Liver (tissue), 9 donors: ENCODE results near the gene DPP7. TPM values are rescaled to one million over a fixed set of nuclear protein-coding genes. Genes with fewer than 3 reads are reported as not detected.
"Not testable (repeated sequence)": the region's sequence is repeated elsewhere in the genome, so short reads cannot be mapped to it uniquely, and the experiment has no call there.

Source experiments
- DNase-seq: peaks from one replicate; pipeline ENCODE4 v3.0.0-alpha.2; 2017; ENCODE audit warnings: low spot score
- H3K27ac ChIP-seq, 2 donors: one replicate each; pipeline ENCODE4 v1.7.0; 2013; ENCODE audit warnings: inconsistent platforms in 2 of 2, low read length in 2 of 2, control low read depth in 1 of 2, low read depth in 1 of 2, mild to moderate bottlenecking in 1 of 2
- H3K27me3 ChIP-seq, 4 donors: one replicate each; pipeline versions ENCODE4 v1.6.1 to v1.7.0; 2013; ENCODE audit warnings: low read length in 3 of 4, inconsistent platforms in 1 of 4, mild to moderate bottlenecking in 1 of 4, moderate library complexity in 1 of 4; ENCODE audit not compliant: control insufficient read depth in 4 of 4, insufficient read depth in 4 of 4
- H3K36me3 ChIP-seq, 4 donors: one replicate each; pipeline versions ENCODE4 v1.6.1 to v1.7.0; 2013; ENCODE audit warnings: low read length in 3 of 4, mild to moderate bottlenecking in 3 of 4, low read depth in 1 of 4, moderate library complexity in 1 of 4; ENCODE audit not compliant: control insufficient read depth in 4 of 4, insufficient read depth in 3 of 4
- H3K4me1 ChIP-seq, 4 donors: one replicate each; pipeline versions ENCODE4 v1.6.1 to v1.7.0; 2013; ENCODE audit warnings: low read length in 3 of 4, mild to moderate bottlenecking in 3 of 4, moderate library complexity in 1 of 4; ENCODE audit not compliant: control insufficient read depth in 4 of 4, insufficient read depth in 4 of 4
- H3K4me3 ChIP-seq, 3 donors: one replicate each; pipeline versions ENCODE4 v1.6.1 to v1.7.0; 2013; ENCODE audit warnings: low read length in 3 of 3, control low read depth in 1 of 3, low read depth in 1 of 3, mild to moderate bottlenecking in 1 of 3
- H3K9ac ChIP-seq, 2 donors: one replicate each; pipeline ENCODE4 v1.7.0; 2013; ENCODE audit warnings: low read length in 2 of 2, mild to moderate bottlenecking in 2 of 2, moderate library complexity in 2 of 2, control low read depth in 1 of 2, low read depth in 1 of 2
- H3K9me3 ChIP-seq, 4 donors: one replicate each; pipeline versions ENCODE4 v1.6.1 to v1.7.0; 2013; ENCODE audit warnings: low read length in 3 of 4; ENCODE audit not compliant: control insufficient read depth in 4 of 4
- ATF3 ChIP-seq: IDR thresholded peaks from 2 replicates; pipeline ENCODE4 v1.6.1; 2016; ENCODE audit warnings: antibody characterized with exemption
- EGR1 ChIP-seq, 2 donors: IDR thresholded peaks; 2 replicates each; pipeline ENCODE4 v1.6.1; 2016 to 2018; ENCODE audit warnings: antibody characterized with exemption in 2 of 2, low read depth in 2 of 2
- FOXA1 ChIP-seq: IDR thresholded peaks from 2 replicates; pipeline ENCODE4 v1.6.1; 2016; ENCODE audit warnings: antibody characterized with exemption
- FOXA2 ChIP-seq: IDR thresholded peaks from 2 replicates; pipeline ENCODE4 v1.6.1; 2016; ENCODE audit warnings: antibody characterized with exemption
- GABPA ChIP-seq, 2 donors: IDR thresholded peaks in 1 of 2; conservative IDR thresholded peaks in 1 of 2; 2 replicates each; pipeline ENCODE4 v1.6.1; 2016; ENCODE audit warnings: antibody characterized with exemption in 2 of 2, mild to moderate bottlenecking in 1 of 2, moderate library complexity in 1 of 2
- HNF4A ChIP-seq, 2 donors: conservative IDR thresholded peaks; 2 replicates each; pipeline ENCODE4 v1.6.1; 2016; ENCODE audit warnings: antibody characterized with exemption in 2 of 2, mild to moderate bottlenecking in 2 of 2
- HNF4G ChIP-seq: IDR thresholded peaks from 2 replicates; pipeline ENCODE4 v1.6.1; 2016; ENCODE audit warnings: antibody characterized with exemption
- JUND ChIP-seq, 2 donors: IDR thresholded peaks; 2 replicates each; pipeline ENCODE4 v1.6.1; 2016; ENCODE audit warnings: antibody characterized with exemption in 2 of 2
- NR2F2 ChIP-seq: IDR thresholded peaks from 2 replicates; pipeline ENCODE4 v1.6.1; 2016; ENCODE audit warnings: antibody characterized with exemption
- RAD21 ChIP-seq, 2 donors: IDR thresholded peaks; 2 replicates each; pipeline ENCODE4 v1.6.1; 2016; ENCODE audit warnings: antibody characterized with exemption in 2 of 2, mild to moderate bottlenecking in 2 of 2
- RXRA ChIP-seq, 2 donors: IDR thresholded peaks; 2 replicates each; pipeline ENCODE4 v1.6.1; 2017 to 2018; ENCODE audit warnings: antibody characterized with exemption in 2 of 2, mild to moderate bottlenecking in 1 of 2
- SP1 ChIP-seq: IDR thresholded peaks from 2 replicates; pipeline ENCODE4 v1.6.1; 2018; ENCODE audit warnings: antibody characterized with exemption, mild to moderate bottlenecking
- TAF1 ChIP-seq: conservative IDR thresholded peaks from 2 replicates; pipeline ENCODE4 v1.6.1; 2016; ENCODE audit warnings: antibody characterized with exemption, mild to moderate bottlenecking
- YY1 ChIP-seq: IDR thresholded peaks from 2 replicates; pipeline ENCODE4 v1.6.1; 2016; ENCODE audit warnings: antibody characterized with exemption, mild to moderate bottlenecking
- WGBS: extraction: QIAGEN DNeasy Blood & Tissue Kit; methylation state at CpG from one replicate; pipeline ENCODE4 v1.1.7; 2013; 5-methylcytosine and 5-hydroxymethylcytosine counted together
- polyA plus RNA-seq, 2 donors: library from polyadenylated mRNA; stranded (reverse) in 1 of 2; unstranded in 1 of 2; fragments of 200-250 nt in 1 of 2; fragments of >200 nt in 1 of 2; fragmentation: Nextera tagmentation in 1 of 2; extraction: Ambion mirVana in 1 of 2; gene quantifications; one replicate each; pipeline versions ENCODE4 v1.2.1 to v1.2.3, GENCODE V29; 2013 to 2015
- total RNA-seq, 2 donors: library from RNA; depleted of rRNA; stranded (reverse); fragments of >200 nt; gene quantifications; one replicate each; pipeline ENCODE4 v1.2.3, GENCODE V29; 2014
- TF ChIP-seq, protein P1 (sequence below): fragments of 150-350 bp; IDR thresholded peaks from 2 replicates; pipeline ENCODE4 v1.5.1; 2017; ENCODE audit warnings: improper control_type of control experiment, low read depth, low read length; ENCODE audit not compliant: missing input control
- TF ChIP-seq, protein P2 (sequence below): IDR thresholded peaks from 2 replicates; pipeline ENCODE4 v1.6.1; 2016; ENCODE audit warnings: antibody characterized with exemption
- TF ChIP-seq, protein P3 (sequence below): IDR thresholded peaks from 2 replicates; pipeline ENCODE4 v1.6.1; 2016; ENCODE audit warnings: antibody characterized with exemption, mild to moderate bottlenecking
- TF ChIP-seq, protein P4 (sequence below): IDR thresholded peaks from 2 replicates; pipeline ENCODE4 v1.6.1; 2016; ENCODE audit warnings: antibody characterized with exemption
- donor health status: healthy.
- donor health status: healthy.
- donor health status: healthy.
- donor health status: healthy.
- donor health status: healthy.

DPP7 gene
- total and polyA plus RNA-seq, 4 donors: 25.0 to 71.1 (median 50.7) TPM

GRCh38 chr9:137063311-137064026, 51.1 kb downstream of the DPP7 start (continued):
- TF ChIP-seq FOXA1: no peak
- TF ChIP-seq, protein P1, sequence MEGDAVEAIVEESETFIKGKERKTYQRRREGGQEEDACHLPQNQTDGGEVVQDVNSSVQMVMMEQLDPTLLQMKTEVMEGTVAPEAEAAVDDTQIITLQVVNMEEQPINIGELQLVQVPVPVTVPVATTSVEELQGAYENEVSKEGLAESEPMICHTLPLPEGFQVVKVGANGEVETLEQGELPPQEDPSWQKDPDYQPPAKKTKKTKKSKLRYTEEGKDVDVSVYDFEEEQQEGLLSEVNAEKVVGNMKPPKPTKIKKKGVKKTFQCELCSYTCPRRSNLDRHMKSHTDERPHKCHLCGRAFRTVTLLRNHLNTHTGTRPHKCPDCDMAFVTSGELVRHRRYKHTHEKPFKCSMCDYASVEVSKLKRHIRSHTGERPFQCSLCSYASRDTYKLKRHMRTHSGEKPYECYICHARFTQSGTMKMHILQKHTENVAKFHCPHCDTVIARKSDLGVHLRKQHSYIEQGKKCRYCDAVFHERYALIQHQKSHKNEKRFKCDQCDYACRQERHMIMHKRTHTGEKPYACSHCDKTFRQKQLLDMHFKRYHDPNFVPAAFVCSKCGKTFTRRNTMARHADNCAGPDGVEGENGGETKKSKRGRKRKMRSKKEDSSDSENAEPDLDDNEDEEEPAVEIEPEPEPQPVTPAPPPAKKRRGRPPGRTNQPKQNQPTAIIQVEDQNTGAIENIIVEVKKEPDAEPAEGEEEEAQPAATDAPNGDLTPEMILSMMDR: no peak
- no peak for TF ChIP-seq YY1
- TF ChIP-seq, protein P2, sequence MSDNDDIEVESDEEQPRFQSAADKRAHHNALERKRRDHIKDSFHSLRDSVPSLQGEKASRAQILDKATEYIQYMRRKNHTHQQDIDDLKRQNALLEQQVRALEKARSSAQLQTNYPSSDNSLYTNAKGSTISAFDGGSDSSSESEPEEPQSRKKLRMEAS: no peak
- no peak for TF ChIP-seq ATF3

- WGBS: 93% methylated on average over 9 of the region's 9 CpGs
- DNase-seq: not testable (repeated sequence)
These were observed 51.7 kb downstream of the DPP7 start for GRCh38 chr9:137062798-137063197.

DNA sequence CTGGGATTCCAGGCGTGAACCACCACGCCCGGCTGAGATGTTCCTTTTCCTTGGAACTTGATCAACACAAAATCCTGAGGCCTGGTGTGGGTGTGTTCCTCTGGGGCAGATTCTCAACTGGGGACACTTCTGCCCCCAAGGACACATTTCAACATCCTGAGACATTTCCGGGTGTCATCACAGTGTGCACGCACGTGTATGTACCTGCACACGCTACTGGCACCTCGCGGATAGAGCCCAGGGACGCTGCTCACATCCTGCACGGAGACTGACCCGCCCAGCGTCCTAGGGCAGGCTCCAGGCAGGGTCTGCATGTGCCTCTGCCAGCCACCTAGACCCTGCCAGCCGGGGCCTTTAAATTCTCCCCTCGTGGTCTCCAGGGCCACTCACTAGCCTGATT, 52.1 kb downstream of the DPP7 start:
- DNase-seq: no peak
- WGBS: 90% methylated on average over 15 of the region's 15 CpGs
- Histone ChIP-seq H3K27me3 (peaks cover 0 to 4% (median 0%) of the 10 kb centered on the region in 4 donors), H3K4me1 (peaks cover 0 to 6% (median 1%) of the 10 kb centered on the region in 4 donors), H3K9ac (no peak overlapping the region), H3K36me3 (no peaks in the 10 kb centered on the region), H3K9me3 (no peaks in the 10 kb centered on the region), H3K27ac (no peak overlapping the region), H3K4me3 (no peak overlapping the region)
- TF ChIP-seq FOXA2: no peak
- no peak for TF ChIP-seq HNF4G
- TF ChIP-seq JUND (IDR thresholded peaks at IDR 0.05): no peak
- TF ChIP-seq SP1: no peak
- no peak for TF ChIP-seq YY1
- no peak for TF ChIP-seq EGR1 (IDR thresholded peaks at IDR 0.05; ENCODE audit: low read depth in 2 of 2)
- no peak for TF ChIP-seq GABPA (IDR thresholded peaks at IDR 0.05 in 1 of 2, conservative IDR thresholded peaks at IDR 0.05 in 1 of 2)
- TF ChIP-seq HNF4A (conservative IDR thresholded peaks at IDR 0.05): no peak
- TF ChIP-seq, protein P3, sequence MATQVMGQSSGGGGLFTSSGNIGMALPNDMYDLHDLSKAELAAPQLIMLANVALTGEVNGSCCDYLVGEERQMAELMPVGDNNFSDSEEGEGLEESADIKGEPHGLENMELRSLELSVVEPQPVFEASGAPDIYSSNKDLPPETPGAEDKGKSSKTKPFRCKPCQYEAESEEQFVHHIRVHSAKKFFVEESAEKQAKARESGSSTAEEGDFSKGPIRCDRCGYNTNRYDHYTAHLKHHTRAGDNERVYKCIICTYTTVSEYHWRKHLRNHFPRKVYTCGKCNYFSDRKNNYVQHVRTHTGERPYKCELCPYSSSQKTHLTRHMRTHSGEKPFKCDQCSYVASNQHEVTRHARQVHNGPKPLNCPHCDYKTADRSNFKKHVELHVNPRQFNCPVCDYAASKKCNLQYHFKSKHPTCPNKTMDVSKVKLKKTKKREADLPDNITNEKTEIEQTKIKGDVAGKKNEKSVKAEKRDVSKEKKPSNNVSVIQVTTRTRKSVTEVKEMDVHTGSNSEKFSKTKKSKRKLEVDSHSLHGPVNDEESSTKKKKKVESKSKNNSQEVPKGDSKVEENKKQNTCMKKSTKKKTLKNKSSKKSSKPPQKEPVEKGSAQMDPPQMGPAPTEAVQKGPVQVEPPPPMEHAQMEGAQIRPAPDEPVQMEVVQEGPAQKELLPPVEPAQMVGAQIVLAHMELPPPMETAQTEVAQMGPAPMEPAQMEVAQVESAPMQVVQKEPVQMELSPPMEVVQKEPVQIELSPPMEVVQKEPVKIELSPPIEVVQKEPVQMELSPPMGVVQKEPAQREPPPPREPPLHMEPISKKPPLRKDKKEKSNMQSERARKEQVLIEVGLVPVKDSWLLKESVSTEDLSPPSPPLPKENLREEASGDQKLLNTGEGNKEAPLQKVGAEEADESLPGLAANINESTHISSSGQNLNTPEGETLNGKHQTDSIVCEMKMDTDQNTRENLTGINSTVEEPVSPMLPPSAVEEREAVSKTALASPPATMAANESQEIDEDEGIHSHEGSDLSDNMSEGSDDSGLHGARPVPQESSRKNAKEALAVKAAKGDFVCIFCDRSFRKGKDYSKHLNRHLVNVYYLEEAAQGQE: no peak
- TF ChIP-seq, protein P2: no peak
- TF ChIP-seq NR2F2: no peak
- TF ChIP-seq RAD21 (IDR thresholded peaks at IDR 0.05): no peak
- TF ChIP-seq ATF3: no peak
- TF ChIP-seq, protein P1: no peak
- TF ChIP-seq RXRA (IDR thresholded peaks at IDR 0.05): no peak
- no peak for TF ChIP-seq FOXA1
- TF ChIP-seq TAF1: no peak
- TF ChIP-seq, protein P4, sequence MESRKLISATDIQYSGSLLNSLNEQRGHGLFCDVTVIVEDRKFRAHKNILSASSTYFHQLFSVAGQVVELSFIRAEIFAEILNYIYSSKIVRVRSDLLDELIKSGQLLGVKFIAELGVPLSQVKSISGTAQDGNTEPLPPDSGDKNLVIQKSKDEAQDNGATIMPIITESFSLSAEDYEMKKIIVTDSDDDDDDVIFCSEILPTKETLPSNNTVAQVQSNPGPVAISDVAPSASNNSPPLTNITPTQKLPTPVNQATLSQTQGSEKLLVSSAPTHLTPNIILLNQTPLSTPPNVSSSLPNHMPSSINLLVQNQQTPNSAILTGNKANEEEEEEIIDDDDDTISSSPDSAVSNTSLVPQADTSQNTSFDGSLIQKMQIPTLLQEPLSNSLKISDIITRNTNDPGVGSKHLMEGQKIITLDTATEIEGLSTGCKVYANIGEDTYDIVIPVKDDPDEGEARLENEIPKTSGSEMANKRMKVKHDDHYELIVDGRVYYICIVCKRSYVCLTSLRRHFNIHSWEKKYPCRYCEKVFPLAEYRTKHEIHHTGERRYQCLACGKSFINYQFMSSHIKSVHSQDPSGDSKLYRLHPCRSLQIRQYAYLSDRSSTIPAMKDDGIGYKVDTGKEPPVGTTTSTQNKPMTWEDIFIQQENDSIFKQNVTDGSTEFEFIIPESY: no peak

More at GRCh38 chr9:137062798-137063197, 51.7 kb downstream of the DPP7 start:
- H3K27me3 ChIP-seq, H3K27ac ChIP-seq, H3K4me3 ChIP-seq, H3K36me3 ChIP-seq, H3K4me1 ChIP-seq, H3K9ac ChIP-seq, H3K9me3 ChIP-seq: not testable (repeated sequence)
